ENCODE results near the gene ARID2.

The ARID2 gene

GRCh38 chr12:45801625-45802024 lies 72.1 kb downstream of the ARID2 start:
- H3K4me3 ChIP-seq (ENCODE audit: control insufficient read depth, low read depth, low read length), result no peak overlapping the region
- DNase-seq (ENCODE audit: low read depth), result no peak
- TF ChIP-seq CTCF (IDR thresholded peaks at IDR 0.05; ENCODE audit: control insufficient read depth, insufficient read depth, low read depth, low read length, missing control alignments), result no peak

- no peak for DNase-seq (ENCODE audit: low read depth)
- no peak for TF ChIP-seq CTCF (IDR thresholded peaks at IDR 0.05; ENCODE audit: control insufficient read depth, insufficient read depth, low read depth, low read length, missing control alignments)
- no peak overlapping the region for H3K4me3 ChIP-seq (ENCODE audit: control insufficient read depth, low read depth, low read length)
These were observed 73.6 kb downstream of the ARID2 start for GRCh38 chr12:45803111-45803510.

GRCh38 chr12:45816652-45817051 lies 87.1 kb downstream of the ARID2 start:
- no peak overlapping the region for H3K4me3 ChIP-seq (ENCODE audit: control insufficient read depth, low read depth, low read length)
- no peak for TF ChIP-seq CTCF (IDR thresholded peaks at IDR 0.05; ENCODE audit: control insufficient read depth, insufficient read depth, low read depth, low read length, missing control alignments)
- DNase-seq (ENCODE audit: low read depth), result no peak

- no peak overlapping the region for H3K4me3 ChIP-seq (ENCODE audit: control insufficient read depth, low read depth, low read length)
- DNase-seq (ENCODE audit: low read depth), result no peak
- TF ChIP-seq CTCF (IDR thresholded peaks at IDR 0.05; ENCODE audit: control insufficient read depth, insufficient read depth, low read depth, low read length, missing control alignments), result no peak
These were observed 98.5 kb downstream of the ARID2 start for GRCh38 chr12:45827974-45828373.

GRCh38 chr12:45828402-45828801 lies 98.9 kb downstream of the ARID2 start:
- no peak for TF ChIP-seq CTCF (IDR thresholded peaks at IDR 0.05; ENCODE audit: control insufficient read depth, insufficient read depth, low read depth, low read length, missing control alignments)
- no peak for DNase-seq (ENCODE audit: low read depth)
- no peak overlapping the region for H3K4me3 ChIP-seq (ENCODE audit: control insufficient read depth, low read depth, low read length)

- DNase-seq (ENCODE audit: low read depth), result no peak
- no peak overlapping the region for H3K4me3 ChIP-seq (ENCODE audit: control insufficient read depth, low read depth, low read length)
- no peak for TF ChIP-seq CTCF (IDR thresholded peaks at IDR 0.05; ENCODE audit: control insufficient read depth, insufficient read depth, low read depth, low read length, missing control alignments)
These were observed 102.1 kb downstream of the ARID2 start for GRCh38 chr12:45831590-45831989.

- no peak overlapping the region for H3K4me3 ChIP-seq (ENCODE audit: control insufficient read depth, low read depth, low read length)
- no peak for TF ChIP-seq CTCF (IDR thresholded peaks at IDR 0.05; ENCODE audit: control insufficient read depth, insufficient read depth, low read depth, low read length, missing control alignments)
- no peak for DNase-seq (ENCODE audit: low read depth)
These were observed 103.9 kb downstream of the ARID2 start for GRCh38 chr12:45833401-45833800.

Measured in AG09309 (cell line).